ENCODE measurements around the gene HFM1.
"Not testable (repeated sequence)": the region's sequence is repeated elsewhere in the genome, so short reads cannot be mapped to it uniquely, and the experiment has no call there.

DNA sequence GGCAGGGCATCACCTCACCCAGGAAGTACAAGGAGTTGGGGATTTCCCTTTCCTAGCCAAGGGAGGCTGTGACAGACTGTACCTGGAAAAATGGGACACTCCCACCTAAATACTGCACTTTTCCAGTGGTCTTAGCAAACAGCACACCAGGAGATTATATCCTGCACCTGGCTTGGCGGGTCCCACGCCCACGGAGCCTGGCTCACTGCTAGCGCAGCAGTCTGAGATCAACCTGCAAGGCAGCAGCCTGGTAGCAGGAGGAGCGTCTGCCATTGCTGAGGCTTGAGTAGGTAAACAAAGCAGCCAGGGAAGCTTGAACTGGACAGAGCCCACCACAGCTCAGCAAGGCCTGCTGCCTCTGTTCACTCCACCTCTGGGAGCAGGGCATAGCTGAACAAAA, 37.3 kb upstream of the HFM1 start:
- TF ChIP-seq, protein P1, sequence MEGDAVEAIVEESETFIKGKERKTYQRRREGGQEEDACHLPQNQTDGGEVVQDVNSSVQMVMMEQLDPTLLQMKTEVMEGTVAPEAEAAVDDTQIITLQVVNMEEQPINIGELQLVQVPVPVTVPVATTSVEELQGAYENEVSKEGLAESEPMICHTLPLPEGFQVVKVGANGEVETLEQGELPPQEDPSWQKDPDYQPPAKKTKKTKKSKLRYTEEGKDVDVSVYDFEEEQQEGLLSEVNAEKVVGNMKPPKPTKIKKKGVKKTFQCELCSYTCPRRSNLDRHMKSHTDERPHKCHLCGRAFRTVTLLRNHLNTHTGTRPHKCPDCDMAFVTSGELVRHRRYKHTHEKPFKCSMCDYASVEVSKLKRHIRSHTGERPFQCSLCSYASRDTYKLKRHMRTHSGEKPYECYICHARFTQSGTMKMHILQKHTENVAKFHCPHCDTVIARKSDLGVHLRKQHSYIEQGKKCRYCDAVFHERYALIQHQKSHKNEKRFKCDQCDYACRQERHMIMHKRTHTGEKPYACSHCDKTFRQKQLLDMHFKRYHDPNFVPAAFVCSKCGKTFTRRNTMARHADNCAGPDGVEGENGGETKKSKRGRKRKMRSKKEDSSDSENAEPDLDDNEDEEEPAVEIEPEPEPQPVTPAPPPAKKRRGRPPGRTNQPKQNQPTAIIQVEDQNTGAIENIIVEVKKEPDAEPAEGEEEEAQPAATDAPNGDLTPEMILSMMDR (IDR thresholded peaks at IDR 0.05): not testable (repeated sequence)
- TF ChIP-seq POLR2A (IDR thresholded peaks at IDR 0.05): not testable (repeated sequence)
